Measurements from ENCODE around the gene FLYWCH1. TPM values are rescaled to one million over a fixed set of nuclear protein-coding genes. Genes with fewer than 3 reads are reported as not detected.

The FLYWCH1 gene
- total and polyA plus RNA-seq, 2 donors (not counting 3 experiments of a cell fraction or from before 2014, with no cell fraction given), result 32.0 to 51.2 TPM

DNA sequence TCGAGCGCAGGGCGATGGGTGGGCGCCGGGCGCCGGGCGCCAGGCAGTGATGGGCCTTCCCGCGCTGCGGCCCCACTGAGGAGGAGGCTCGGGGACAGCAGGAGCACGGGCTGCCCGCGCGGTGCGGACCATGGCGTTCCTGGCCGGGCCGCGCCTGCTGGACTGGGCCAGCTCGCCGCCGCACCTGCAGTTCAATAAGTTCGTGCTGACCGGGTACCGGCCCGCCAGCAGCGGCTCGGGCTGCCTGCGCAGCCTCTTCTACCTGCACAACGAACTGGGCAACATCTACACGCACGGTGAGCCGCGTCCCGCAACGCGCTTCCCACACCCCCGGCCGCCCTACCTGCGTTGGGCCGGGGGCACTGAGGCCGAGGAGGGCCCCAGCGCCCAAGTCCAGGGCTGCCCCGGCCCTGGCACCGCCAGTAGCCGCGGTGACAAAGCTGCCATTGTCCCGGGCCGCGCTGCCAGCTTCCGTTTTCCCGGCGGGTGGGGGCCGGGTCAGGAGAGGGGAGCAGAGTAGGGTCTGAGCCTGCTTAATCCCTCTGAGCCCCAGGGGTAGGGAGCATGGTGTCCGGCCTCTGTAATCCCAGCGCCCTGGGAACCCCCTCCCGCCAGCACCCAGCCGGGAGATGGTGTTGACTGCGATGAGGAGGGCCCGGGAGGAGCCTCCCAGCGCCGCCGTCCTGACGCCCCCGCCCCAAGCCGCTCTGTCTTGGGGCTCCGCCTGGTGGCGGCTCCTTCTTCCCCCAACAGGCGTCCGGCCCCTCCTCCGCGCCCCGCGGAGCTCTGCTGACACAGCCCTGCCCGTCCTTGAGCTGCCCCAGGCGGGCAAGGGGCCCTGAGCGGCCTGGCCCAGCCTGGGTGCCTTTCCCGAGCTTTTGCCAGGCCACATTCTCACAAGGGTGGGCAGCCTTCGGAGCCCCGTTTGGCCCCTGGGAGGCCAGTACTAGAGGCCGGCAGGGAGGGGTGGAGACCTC is 58.1 kb downstream of the FLYWCH1 start:
- Histone ChIP-seq H3K79me2 (ENCODE audit: control insufficient read depth, insufficient read depth, low read length) (peaks cover 12% of the 10 kb centered on the region), H2AFZ (ENCODE audit: low read depth, low read length) (peak overlapping the region; percentile 87), H3K4me3 (replicated peaks in 1 of 3; ENCODE audit: insufficient read depth in 1 of 3, low read depth in 1 of 3, low read length in 3 of 3) (peak overlapping the region; percentile 58 to 94 (median 61)), H3K9ac (replicated peaks; ENCODE audit: extremely low read depth, insufficient read depth, low read length) (peak overlapping the region; percentile 65), H3K27me3 (ENCODE audit: control insufficient read depth in 2 of 2, insufficient read depth in 2 of 2, low read length in 2 of 2) (peaks cover 10 to 31% of the 10 kb centered on the region in 2 experiments), H3K4me2 (ENCODE audit: insufficient read depth, low read length) (peak overlapping the region; percentile 77), H3K4me1 (ENCODE audit: control insufficient read depth, extremely low read depth, insufficient read depth, low read length) (peaks cover 9% of the 10 kb centered on the region), H3K36me3 (ENCODE audit: control insufficient read depth in 2 of 2, extremely low read depth in 1 of 2, insufficient read depth in 2 of 2, low read length in 2 of 2) (no peaks in the 10 kb centered on the region), H3K9me3 (replicated peaks; ENCODE audit: control insufficient read depth, insufficient read depth, low read length) (no peaks in the 10 kb centered on the region), H4K20me1 (replicated peaks; ENCODE audit: control insufficient read depth, extremely low read depth, insufficient read depth, low read length) (no peaks in the 10 kb centered on the region), H3K27ac (ENCODE audit: insufficient read depth, low read depth, low read length) (peak overlapping the region; percentile 20), H3K9me1 (replicated peaks; ENCODE audit: control insufficient read depth, extremely low read depth, insufficient read depth, low read length) (no peaks in the 10 kb centered on the region)
- peak; percentile 55 for FAIRE-seq
- DNase-seq (ENCODE audit: low read depth, low spot score), result peak; percentile 43
- POLR2A ChIA-PET, result no interaction called here
- CTCF ChIA-PET, result interaction anchor here (0.6 to 2.4 kb wide), 9 partner anchors 9 to 131 kb away, joined by 3 to 10 read pairs (median 4); partner anchors contain the start of gene PKMYT1
- intact Hi-C loops (cut with micrococcal nuclease), result loop anchor here (1.0 kb wide), 2 partner anchors 10 to 50 kb away; partner anchors contain the start of genes PKMYT1 and TNFRSF12A
- TSS peak; percentile 17 for BruUV-seq (replicated peaks)
- TF ChIP-seq FOS (IDR thresholded peaks at IDR 0.05; ENCODE audit: borderline replicate concordance, insufficient read depth, low read length) (no peak), MYC (IDR thresholded peaks at IDR 0.05; ENCODE audit: low read depth, low read length) (no peak), JUN (IDR thresholded peaks at IDR 0.05; ENCODE audit: borderline replicate concordance, insufficient read depth, insufficient read length, low read depth) (no peak), EZH2 (IDR thresholded peaks at IDR 0.05; ENCODE audit: borderline replicate concordance, low read depth, low read length, severe bottlenecking) (no peak), GATA2 (IDR thresholded peaks at IDR 0.05; ENCODE audit: insufficient read depth, insufficient read length, low read depth, low read length) (no peak), POLR2AphosphoS5 (IDR thresholded peaks at IDR 0.05; ENCODE audit: insufficient read depth, low read depth, low read length) (peak; percentile 52), POLR2A (IDR thresholded peaks at IDR 0.05; ENCODE audit: low read depth, low read length) (peak; percentile 34)
- TF ChIP-seq, protein P1, sequence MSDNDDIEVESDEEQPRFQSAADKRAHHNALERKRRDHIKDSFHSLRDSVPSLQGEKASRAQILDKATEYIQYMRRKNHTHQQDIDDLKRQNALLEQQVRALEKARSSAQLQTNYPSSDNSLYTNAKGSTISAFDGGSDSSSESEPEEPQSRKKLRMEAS (IDR thresholded peaks at IDR 0.05; ENCODE audit: insufficient read depth, insufficient read length), result no peak
- TF ChIP-seq, protein P2, sequence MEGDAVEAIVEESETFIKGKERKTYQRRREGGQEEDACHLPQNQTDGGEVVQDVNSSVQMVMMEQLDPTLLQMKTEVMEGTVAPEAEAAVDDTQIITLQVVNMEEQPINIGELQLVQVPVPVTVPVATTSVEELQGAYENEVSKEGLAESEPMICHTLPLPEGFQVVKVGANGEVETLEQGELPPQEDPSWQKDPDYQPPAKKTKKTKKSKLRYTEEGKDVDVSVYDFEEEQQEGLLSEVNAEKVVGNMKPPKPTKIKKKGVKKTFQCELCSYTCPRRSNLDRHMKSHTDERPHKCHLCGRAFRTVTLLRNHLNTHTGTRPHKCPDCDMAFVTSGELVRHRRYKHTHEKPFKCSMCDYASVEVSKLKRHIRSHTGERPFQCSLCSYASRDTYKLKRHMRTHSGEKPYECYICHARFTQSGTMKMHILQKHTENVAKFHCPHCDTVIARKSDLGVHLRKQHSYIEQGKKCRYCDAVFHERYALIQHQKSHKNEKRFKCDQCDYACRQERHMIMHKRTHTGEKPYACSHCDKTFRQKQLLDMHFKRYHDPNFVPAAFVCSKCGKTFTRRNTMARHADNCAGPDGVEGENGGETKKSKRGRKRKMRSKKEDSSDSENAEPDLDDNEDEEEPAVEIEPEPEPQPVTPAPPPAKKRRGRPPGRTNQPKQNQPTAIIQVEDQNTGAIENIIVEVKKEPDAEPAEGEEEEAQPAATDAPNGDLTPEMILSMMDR (IDR thresholded peaks at IDR 0.05; ENCODE audit: extremely low read depth in 1 of 2, insufficient read depth in 1 of 2, low read depth in 1 of 2, low read length in 2 of 2), result peak; percentile 60 to 75
- dilution Hi-C loops (cut with MboI; ENCODE audit: extremely low pct_ligation_motif_present, low sequenced_read_pairs), result no loop called here

Measured in endothelial cell of umbilical vein (primary cell).